Loucy (cell line): Measurements from ENCODE around the gene MCIDAS.

Source experiments
- H2AFZ ChIP-seq: fragments of 200-600 bp; sonication (generic); 2 replicates; pipeline ENCODE4 v1.6.0; 2016; ENCODE audit warnings: antibody characterized with exemption, mild to moderate bottlenecking, low read length, moderate library complexity
- H3F3A ChIP-seq: fragments of 200-600 bp; 2 replicates; pipeline ENCODE4 v1.6.0; 2016; ENCODE audit warnings: antibody characterized with exemption, low read depth, mild to moderate bottlenecking
- H3K27me3 ChIP-seq: fragments of 200-600 bp; sonication (generic); 2 replicates; pipeline ENCODE4 v1.6.1; 2014; ENCODE audit warnings: low read length, mild to moderate bottlenecking; ENCODE audit not compliant: insufficient read depth, poor library complexity, severe bottlenecking
- H3K36me3 ChIP-seq: fragments of 200-600 bp; sonication (generic); 2 replicates; pipeline ENCODE4 v1.6.1; 2016; ENCODE audit warnings: low read length; ENCODE audit not compliant: insufficient read depth
- H3K4me1 ChIP-seq: fragments of 200-600 bp; sonication (generic); 2 replicates; pipeline ENCODE4 v1.5.1; 2014; ENCODE audit warnings: low read length, mild to moderate bottlenecking; ENCODE audit not compliant: insufficient read depth, poor library complexity, severe bottlenecking
- H3K4me2 ChIP-seq: fragments of 200-600 bp; sonication (generic); 2 replicates; pipeline ENCODE4 v1.6.0; 2014; ENCODE audit warnings: antibody characterized with exemption, low read length, low read depth, mild to moderate bottlenecking; ENCODE audit not compliant: poor library complexity, severe bottlenecking
- H3K4me3 ChIP-seq: fragments of 200-600 bp; sonication (generic); 2 replicates; pipeline ENCODE4 v1.5.1; 2014; ENCODE audit warnings: low read length, mild to moderate bottlenecking, mixed read lengths; ENCODE audit not compliant: poor library complexity, severe bottlenecking
- H3K79me2 ChIP-seq: fragments of 200-600 bp; sonication (generic); 2 replicates; pipeline ENCODE4 v1.6.1; 2014; ENCODE audit warnings: low read length; ENCODE audit not compliant: insufficient read depth
- H3K9ac ChIP-seq: fragments of 200-600 bp; sonication (generic); 2 replicates; pipeline ENCODE4 v1.6.0; 2014; ENCODE audit warnings: mild to moderate bottlenecking, low read depth, low read length, moderate library complexity; ENCODE audit not compliant: poor library complexity, severe bottlenecking
- H3K9me2 ChIP-seq: fragments of 200-600 bp; sonication (generic); replicated peaks from 2 replicates; pipeline ENCODE4 v1.6.1; 2016; ENCODE audit warnings: low read depth, low read length, mixed read lengths
- H3K9me3 ChIP-seq: fragments of 200-600 bp; sonication (generic); 2 replicates; pipeline ENCODE4 v1.6.1; 2014; ENCODE audit warnings: mild to moderate bottlenecking, antibody characterized with exemption, low read length, low read depth; ENCODE audit not compliant: insufficient read depth
- H4K20me1 ChIP-seq: fragments of 200-600 bp; sonication (generic); 2 replicates; pipeline ENCODE4 v1.6.0; 2014; ENCODE audit warnings: antibody characterized with exemption, low read length, mild to moderate bottlenecking; ENCODE audit not compliant: insufficient read depth, poor library complexity, severe bottlenecking
- CTCF ChIP-seq: fragments of 200-600 bp; sonication (generic); conservative IDR thresholded peaks from 2 replicates; pipeline ENCODE4 v1.5.1; 2014; ENCODE audit warnings: mild to moderate bottlenecking, antibody characterized with exemption, low read length
- EZH2phosphoT487 ChIP-seq: fragments of 200-600 bp; IDR thresholded peaks from 2 replicates; pipeline ENCODE4 v1.6.1; 2018; ENCODE audit warnings: antibody characterized with exemption, mild to moderate bottlenecking, moderate library complexity, borderline replicate concordance

Gene MCIDAS

GRCh38 chr5:55227664-55228430 is 732 bp upstream of the MCIDAS start:
- Histone ChIP-seq H3K4me2 (peak overlapping the region; percentile 39), H3K4me3 (peak overlapping the region; percentile 74), H3K27me3 (no peaks in the 10 kb centered on the region)

GRCh38 chr5:55226027-55226933 is 835 bp downstream of the MCIDAS start:
- Histone ChIP-seq H3K36me3 (no peaks in the 10 kb centered on the region), H3K9me3 (no peaks in the 10 kb centered on the region), H3K27me3 (no peaks in the 10 kb centered on the region), H3F3A (no peaks in the 10 kb centered on the region), H4K20me1 (no peaks in the 10 kb centered on the region), H3K4me1 (no peaks in the 10 kb centered on the region), H3K79me2 (no peaks in the 10 kb centered on the region), H3K4me2 (peak overlapping the region; percentile 39), H2AFZ (peak overlapping the region; percentile 87), H3K9ac (peak overlapping the region; percentile 55), H3K9me2 (no peaks in the 10 kb centered on the region), H3K4me3 (peak overlapping the region; percentile 74)
- peak; percentile 63 for TF ChIP-seq CTCF
- TF ChIP-seq EZH2phosphoT487 = no peak

More at GRCh38 chr5:55227664-55228430, 732 bp upstream of the MCIDAS start:
- peak overlapping the region; percentile 55 for H3K9ac ChIP-seq
- no peaks in the 10 kb centered on the region for H3F3A ChIP-seq
- H4K20me1 ChIP-seq = no peaks in the 10 kb centered on the region
- no peaks in the 10 kb centered on the region for H3K36me3 ChIP-seq
- H3K9me3 ChIP-seq = no peaks in the 10 kb centered on the region
- H3K9me2 ChIP-seq = no peaks in the 10 kb centered on the region
- no peaks in the 10 kb centered on the region for H3K4me1 ChIP-seq
- TF ChIP-seq CTCF = no peak
- TF ChIP-seq EZH2phosphoT487 = no peak
- H3K79me2 ChIP-seq = no peaks in the 10 kb centered on the region
- peak overlapping the region; percentile 87; the same call in 1 of the 2 replicates for H2AFZ ChIP-seq

- no peak overlapping the region for H2AFZ ChIP-seq
- no peak overlapping the region for H3K4me3 ChIP-seq
- no peaks in the 10 kb centered on the region for H3K9me3 ChIP-seq
- TF ChIP-seq CTCF (no peak), EZH2phosphoT487 (no peak)
- peak overlapping the region; percentile 39 for H3K4me2 ChIP-seq
- H3K4me1 ChIP-seq = no peaks in the 10 kb centered on the region
- H3K9ac ChIP-seq = no peak overlapping the region
- H3F3A ChIP-seq = no peaks in the 10 kb centered on the region
- H3K36me3 ChIP-seq = no peaks in the 10 kb centered on the region
- H4K20me1 ChIP-seq = no peaks in the 10 kb centered on the region
- H3K79me2 ChIP-seq = no peaks in the 10 kb centered on the region
- H3K9me2 ChIP-seq = no peaks in the 10 kb centered on the region
- H3K27me3 ChIP-seq = no peaks in the 10 kb centered on the region
Measured at GRCh38 chr5:55225346-55225745, 1.8 kb downstream of the MCIDAS start.
